H1 (cell line): Measurements from ENCODE around the gene COX6A1. TPM values are rescaled to one million over a fixed set of nuclear protein-coding genes. Genes with fewer than 3 reads are reported as not detected.
"Not testable (repeated sequence)": the region's sequence is repeated elsewhere in the genome, so short reads cannot be mapped to it uniquely, and the experiment has no call there.

Experiments used
- CTCF ChIA-PET: fragments of 300-600 bp; sonication (Branson Sonifier 250); formaldehyde crosslinking; loops from one replicate; lab custom pipeline; 2021; ENCODE audit not compliant: partially characterized antibody; lab: Charles Lee
- POLR2A ChIA-PET: fragments of 300-600 bp; sonication (Branson Sonifier 250); formaldehyde crosslinking; loops from one replicate; lab custom pipeline; 2021; ENCODE audit warnings: inconsistent platforms; ENCODE audit not compliant: partially characterized antibody; lab: Charles Lee
- DNase-seq, 2 experiments: peaks; one replicate each; pipeline versions ENCODE4 v3.0.0 to v3.0.0-alpha.2; 2010 to 2022; ENCODE audit warnings: low spot score in 2 of 2, low read depth in 1 of 2, mixed read lengths in 1 of 2
- FAIRE-seq: peaks from 2 replicates; lab custom pipeline; 2011; peaks lifted over from hg19 to GRCh38; lab: Jason Lieb, UNC
- H2AFZ ChIP-seq: 2 replicates; pipeline ENCODE4 v1.8.1; 2012; ENCODE audit warnings: low read length, inconsistent platforms
- H2AK5ac ChIP-seq: 2 replicates; pipeline ENCODE4 v1.6.1; 2013; ENCODE audit warnings: low read depth, low read length
- H2BK120ac ChIP-seq: replicated peaks from 2 replicates; pipeline ENCODE3; 2013; ENCODE audit warnings: low read depth, low read length, inconsistent platforms
- H2BK12ac ChIP-seq: 2 replicates; pipeline ENCODE4 v1.6.1; 2013; ENCODE audit warnings: low read depth, low read length
- H2BK15ac ChIP-seq: 2 replicates; pipeline ENCODE4 v1.6.1; 2013; ENCODE audit warnings: low read length
- H2BK20ac ChIP-seq: 2 replicates; pipeline ENCODE4 v1.6.1; 2013; ENCODE audit warnings: low read length
- H2BK5ac ChIP-seq: 2 replicates; pipeline ENCODE4 v1.6.1; 2013; ENCODE audit warnings: low read depth, low read length
- H3K14ac ChIP-seq: 2 replicates; pipeline ENCODE4 v1.6.1; 2013; ENCODE audit warnings: inconsistent platforms; ENCODE audit not compliant: insufficient read length
- H3K18ac ChIP-seq: 2 replicates; pipeline ENCODE4 v1.6.1; 2013; ENCODE audit warnings: low read length; ENCODE audit errors: extremely low read depth
- H3K23ac ChIP-seq: 2 replicates; pipeline ENCODE4 v1.6.1; 2013; ENCODE audit warnings: inconsistent platforms; ENCODE audit not compliant: insufficient read length
- H3K23me2 ChIP-seq: 2 replicates; pipeline ENCODE4 v1.6.1; 2013; ENCODE audit warnings: low read depth, low read length
- H3K27ac ChIP-seq: 2 replicates; pipeline ENCODE4 v1.6.1; 2011; ENCODE audit warnings: low read depth, low read length, inconsistent platforms
- H3K27me3 ChIP-seq, 4 experiments: replicated peaks in 1 of 4; 1 replicate in 1 of 4; 2 replicates in 3 of 4; pipeline versions ENCODE4 v1.6.1 to v1.8.1; 2011 to 2013; ENCODE audit warnings: low read length in 3 of 4, mild to moderate bottlenecking in 3 of 4, inconsistent platforms in 2 of 4, mixed read lengths in 2 of 4, moderate library complexity in 1 of 4; ENCODE audit not compliant: control insufficient read depth in 3 of 4, insufficient read depth in 3 of 4; ENCODE audit errors: extremely low read depth in 1 of 4
- H3K36me3 ChIP-seq, 4 experiments: 2 replicates each; pipeline versions ENCODE4 v1.6.1 to v1.8.1; 2011 to 2013; ENCODE audit warnings: mild to moderate bottlenecking in 4 of 4, low read length in 3 of 4, moderate library complexity in 2 of 4, control low read depth in 1 of 4, inconsistent platforms in 1 of 4; ENCODE audit not compliant: insufficient read depth in 4 of 4, control insufficient read depth in 2 of 4
- H3K4ac ChIP-seq: replicated peaks from 2 replicates; pipeline ENCODE3; 2013; ENCODE audit warnings: low read length, low read depth, mixed read lengths, inconsistent platforms; ENCODE audit not compliant: insufficient read length
- H3K4me1 ChIP-seq, 4 experiments: replicated peaks in 1 of 4; 1 replicate in 1 of 4; 2 replicates in 3 of 4; pipeline versions ENCODE4 v1.6.1 to v1.8.1; 2011 to 2013; ENCODE audit warnings: low read length in 3 of 4, inconsistent platforms in 2 of 4, mixed read lengths in 1 of 4; ENCODE audit not compliant: insufficient read depth in 4 of 4, control insufficient read depth in 3 of 4
- H3K4me2 ChIP-seq, 2 experiments: 2 replicates each; pipeline versions ENCODE4 v1.6.1 to v1.8.1; 2011 to 2013; ENCODE audit warnings: low read depth in 2 of 2, low read length in 2 of 2, control low read depth in 1 of 2, inconsistent platforms in 1 of 2, mild to moderate bottlenecking in 1 of 2; ENCODE audit not compliant: insufficient read depth in 1 of 2
- H3K4me3 ChIP-seq, 4 experiments: fragments of 200-600, 300-600 bp in 1 of 4; sonication (generic), shearing (Covaris generic), sonication (Bioruptor Twin) in 1 of 4; 2 replicates each; pipeline versions ENCODE4 v1.5.1 to v1.8.1; 2011 to 2016; ENCODE audit warnings: low read length in 4 of 4, low read depth in 3 of 4, control low read depth in 2 of 4, inconsistent platforms in 2 of 4, mild to moderate bottlenecking in 2 of 4, mixed read lengths in 1 of 4, moderate library complexity in 1 of 4; ENCODE audit not compliant: insufficient read depth in 2 of 4; ENCODE audit errors: extremely low read depth in 1 of 4
- H3K56ac ChIP-seq: replicated peaks from 2 replicates; pipeline ENCODE3; 2013; ENCODE audit warnings: low read depth, mild to moderate bottlenecking, mixed read lengths, low read length, inconsistent platforms; ENCODE audit not compliant: insufficient read length
- H3K79me1 ChIP-seq: 2 replicates; pipeline ENCODE4 v1.6.1; 2013; ENCODE audit warnings: low read depth, low read length, control low read depth
- H3K79me2 ChIP-seq, 2 experiments: 2 replicates each; pipeline versions ENCODE4 v1.6.1 to v1.8.1; 2012 to 2013; ENCODE audit warnings: low read length in 2 of 2, mild to moderate bottlenecking in 2 of 2, inconsistent platforms in 1 of 2; ENCODE audit not compliant: insufficient read depth in 2 of 2, control insufficient read depth in 1 of 2
- H3K9ac ChIP-seq, 4 experiments: replicated peaks in 1 of 4; 1 replicate in 1 of 4; 2 replicates in 3 of 4; pipeline versions ENCODE4 v1.6.1 to v1.8.1; 2011 to 2013; ENCODE audit warnings: low read depth in 3 of 4, low read length in 3 of 4, control low read depth in 2 of 4, mild to moderate bottlenecking in 2 of 4, moderate library complexity in 2 of 4, inconsistent platforms in 1 of 4; ENCODE audit errors: extremely low read depth in 1 of 4
- H3K9me3 ChIP-seq, 2 experiments: 2 replicates each; pipeline versions ENCODE4 v1.6.1 to v1.8.1; 2012 to 2013; ENCODE audit warnings: mild to moderate bottlenecking in 2 of 2, moderate library complexity in 2 of 2, control low read depth in 1 of 2, inconsistent platforms in 1 of 2, low read depth in 1 of 2, low read length in 1 of 2, mixed read lengths in 1 of 2; ENCODE audit not compliant: insufficient read depth in 2 of 2
- H4K20me1 ChIP-seq, 2 experiments: replicated peaks in 1 of 2; 2 replicates each; pipeline versions ENCODE3 to v1.8.1; 2011 to 2013; ENCODE audit warnings: inconsistent platforms in 2 of 2, low read length in 2 of 2, mild to moderate bottlenecking in 1 of 2; ENCODE audit not compliant: insufficient read depth in 2 of 2, control insufficient read depth in 1 of 2
- H4K5ac ChIP-seq: 2 replicates; pipeline ENCODE4 v1.6.1; 2013; ENCODE audit warnings: low read length, low read depth, mixed read lengths, inconsistent platforms; ENCODE audit not compliant: insufficient read length
- H4K8ac ChIP-seq: 2 replicates; pipeline ENCODE4 v1.8.0; 2013; ENCODE audit warnings: mild to moderate bottlenecking, moderate library complexity, low read length, inconsistent platforms; ENCODE audit not compliant: insufficient read depth; ENCODE audit errors: extremely low read depth
- H4K91ac ChIP-seq: replicated peaks from 2 replicates; pipeline ENCODE3; 2013; ENCODE audit warnings: low read length, mixed read lengths, inconsistent platforms; ENCODE audit not compliant: insufficient read length
- RAD21 ChIP-seq, 2 experiments: IDR thresholded peaks in 1 of 2; conservative IDR thresholded peaks in 1 of 2; 2 replicates each; pipeline ENCODE4 v1.6.1; 2011; ENCODE audit warnings: low read depth in 2 of 2, low read length in 2 of 2, improper control_type of control experiment in 1 of 2, inconsistent platforms in 1 of 2, mild to moderate bottlenecking in 1 of 2, moderate library complexity in 1 of 2
- WGBS, 2 experiments: shearing (Covaris generic) in 1 of 2; methylation state at CpG; one replicate each; pipeline versions ENCODE4 v1.1.6 to v1.1.7; 2013 to 2015; ENCODE audit warnings: low lambda C conversion rate in 2 of 2, mixed read lengths in 2 of 2, inconsistent platforms in 1 of 2, low coverage in 1 of 2, missing lambda C conversion rate in 1 of 2; ENCODE audit not compliant: insufficient replicate concordance in 2 of 2, insufficient coverage in 1 of 2, insufficient read length in 1 of 2; ENCODE audit errors: extremely low coverage in 1 of 2, missing lambda C conversion rate in 1 of 2; 5-methylcytosine and 5-hydroxymethylcytosine counted together
- polyA plus RNA-seq, 7 experiments: library from polyadenylated mRNA; depleted of rRNA in 3 of 7; stranded (reverse) in 5 of 7; unstranded in 2 of 7; fragments of >200 nt in 5 of 7; fragments of 200-250 nt in 2 of 7; gene quantifications; 1 replicate in 5 of 7; 2 replicates in 1 of 7; 4 replicates in 1 of 7; pipeline versions ENCODE4 v1.2.1 to v1.2.3, GENCODE V29; 2011 to 2013; ENCODE audit warnings: missing spikeins in 2 of 7, mixed read lengths in 2 of 7
- total RNA-seq: library from RNA; stranded (reverse); fragmentation: NEBNext Ultra II Directional; extraction: Animal tissue kit (Norgen Biotek cat#: 25700); gene quantifications from 2 replicates; pipeline ENCODE4 v1.2.1, GENCODE V29; 2021

Gene COX6A1
- total and polyA plus RNA-seq, 2 of the 8 experiments (the other 6 are each of a cell fraction or from before 2014, with no cell fraction given) = 437 to 2,792 TPM

DNA sequence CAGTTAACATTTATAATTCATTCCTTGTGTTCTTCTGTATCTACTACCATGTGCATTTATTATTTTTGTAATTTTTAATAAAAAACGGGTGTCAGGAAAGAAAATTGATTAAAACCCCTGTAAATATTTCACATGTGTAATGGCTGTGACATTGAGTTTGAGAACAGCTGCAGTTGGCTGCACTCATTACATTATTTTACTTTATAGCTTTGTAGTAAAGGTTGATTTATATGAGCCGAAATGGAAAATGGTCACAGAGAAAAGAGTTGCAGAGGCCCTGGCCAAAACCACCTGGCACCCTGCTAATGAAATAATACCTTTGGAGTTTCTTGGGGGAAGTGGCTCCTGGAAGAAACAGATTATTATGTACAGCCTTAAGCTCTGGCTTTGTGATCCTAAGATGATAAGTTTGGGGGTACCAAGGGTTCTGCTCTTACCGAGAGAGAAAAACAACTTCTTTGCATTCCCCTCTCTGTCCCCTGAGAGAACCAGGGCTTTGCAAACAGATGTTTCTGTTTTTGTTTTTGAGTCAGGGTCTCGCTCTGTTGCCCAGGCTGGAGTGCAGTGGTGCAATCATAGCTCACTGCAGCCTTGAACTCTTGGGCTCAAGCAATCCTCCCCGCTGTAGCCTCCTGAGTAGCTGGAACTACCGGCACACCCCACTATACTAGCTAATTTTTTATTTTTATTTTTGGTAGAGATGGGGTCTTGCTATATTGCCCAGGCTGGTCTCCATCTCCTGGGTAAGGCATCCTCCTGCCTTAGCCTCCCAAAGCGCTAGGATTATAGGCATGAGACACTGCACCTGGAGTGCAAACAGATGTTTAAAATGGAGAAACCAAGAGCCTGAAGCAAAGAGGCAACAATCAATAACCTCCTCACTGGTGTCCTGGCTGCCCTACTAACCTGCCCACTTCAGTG is 48.3 kb downstream of the COX6A1 start (continued):
- no peak for TF ChIP-seq RAD21 (IDR thresholded peaks at IDR 0.05 in 1 of 2, conservative IDR thresholded peaks at IDR 0.05 in 1 of 2; ENCODE audit: low read depth in 2 of 2, low read length in 2 of 2)
- TF ChIP-seq, all 59 proteins: peak for 0

DNA sequence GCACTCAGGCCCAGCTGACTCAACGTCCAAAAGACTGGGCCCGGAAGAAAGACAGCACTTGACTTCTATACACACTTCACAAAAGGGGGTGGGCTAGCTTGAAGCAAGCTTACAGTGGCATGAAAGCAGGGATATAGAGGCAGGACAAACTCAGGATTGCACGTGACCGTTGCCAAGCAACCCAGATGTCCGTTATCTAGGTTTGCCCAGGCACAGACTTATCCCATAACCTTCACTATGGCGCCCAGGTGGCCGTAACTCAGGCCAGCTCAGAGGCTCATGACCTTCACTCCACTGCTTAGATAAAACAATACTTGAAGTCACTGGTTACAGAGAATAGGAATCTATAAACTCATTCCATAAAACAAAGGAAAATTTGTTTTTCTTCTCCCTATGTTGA is 49.6 kb downstream of the COX6A1 start:
- CTCF ChIA-PET = interaction anchor here (0.6 to 6.6 kb wide), 2 partner anchors 19 to 30 kb away, joined by 3 to 47 read pairs; partner anchors contain the start of gene SRSF9
- not testable (repeated sequence) for H3K23ac ChIP-seq, H3K56ac ChIP-seq, H4K5ac ChIP-seq, H3K4ac ChIP-seq, H4K20me1 ChIP-seq, H2BK12ac ChIP-seq, H4K8ac ChIP-seq, H3K4me1 ChIP-seq, H2BK5ac ChIP-seq, H4K91ac ChIP-seq, H3K9me3 ChIP-seq, H3K4me2 ChIP-seq, H3K14ac ChIP-seq, H2BK20ac ChIP-seq, FAIRE-seq, H3K79me2 ChIP-seq, H3K36me3 ChIP-seq, H3K9ac ChIP-seq, H3K18ac ChIP-seq, H3K23me2 ChIP-seq, H2BK120ac ChIP-seq, H2BK15ac ChIP-seq, H3K27me3 ChIP-seq, DNase-seq, H3K79me1 ChIP-seq, H2AFZ ChIP-seq, H3K4me3 ChIP-seq, H3K27ac ChIP-seq, H2AK5ac ChIP-seq
- POLR2A ChIA-PET = interaction anchor here (1.1 kb wide), 1 partner anchor 13 kb away, joined by 3 read pairs; no protein-coding TSS in a partner anchor
- WGBS, 2 experiments = 94% methylated on average over 7 of the region's 7 CpGs; no CpG with 5 or more reads in 1 of the 2 experiments
